WERI-Rb-1 (cell line): Measurements from ENCODE around the gene ZNF43.
A peak's percentile ranks its signal among the peaks of the same experiment; 100 is the strongest.

Experiments
- DNase-seq: peaks from one replicate; pipeline ENCODE4 v3.0.0-alpha.2; 2020
- H3K27ac ChIP-seq: fragments of 250-450 bp; sonication (Bioruptor Pico); 2 replicates; pipeline ENCODE4 v1.5.1; 2020; ENCODE audit warnings: mild to moderate bottlenecking, moderate library complexity
- H3K27me3 ChIP-seq: fragments of 250-450 bp; sonication (Bioruptor Pico); 2 replicates; pipeline ENCODE4 v1.5.1; 2021; ENCODE audit warnings: mild to moderate bottlenecking, low read depth, moderate library complexity; ENCODE audit not compliant: insufficient read depth, severe bottlenecking
- H3K36me3 ChIP-seq: fragments of 250-450 bp; sonication (Bioruptor Pico); 2 replicates; pipeline ENCODE4 v1.5.1; 2020; ENCODE audit warnings: mild to moderate bottlenecking, moderate library complexity
- H3K4me3 ChIP-seq: 2 replicates; pipeline ENCODE4 v1.5.1; 2011; ENCODE audit warnings: low read depth, mild to moderate bottlenecking, control low read depth, low read length
- H3K9me3 ChIP-seq: fragments of 250-450 bp; sonication (Bioruptor Pico); 2 replicates; pipeline ENCODE4 v1.5.1; 2021; ENCODE audit warnings: mild to moderate bottlenecking, moderate library complexity; ENCODE audit not compliant: severe bottlenecking
- TF ChIP-seq, protein P1 (sequence below): IDR thresholded peaks from 2 replicates; pipeline ENCODE4 v1.5.1; 2011; ENCODE audit warnings: low read depth, mild to moderate bottlenecking, control low read depth, inconsistent platforms, low read length

ZNF43 gene

DNA sequence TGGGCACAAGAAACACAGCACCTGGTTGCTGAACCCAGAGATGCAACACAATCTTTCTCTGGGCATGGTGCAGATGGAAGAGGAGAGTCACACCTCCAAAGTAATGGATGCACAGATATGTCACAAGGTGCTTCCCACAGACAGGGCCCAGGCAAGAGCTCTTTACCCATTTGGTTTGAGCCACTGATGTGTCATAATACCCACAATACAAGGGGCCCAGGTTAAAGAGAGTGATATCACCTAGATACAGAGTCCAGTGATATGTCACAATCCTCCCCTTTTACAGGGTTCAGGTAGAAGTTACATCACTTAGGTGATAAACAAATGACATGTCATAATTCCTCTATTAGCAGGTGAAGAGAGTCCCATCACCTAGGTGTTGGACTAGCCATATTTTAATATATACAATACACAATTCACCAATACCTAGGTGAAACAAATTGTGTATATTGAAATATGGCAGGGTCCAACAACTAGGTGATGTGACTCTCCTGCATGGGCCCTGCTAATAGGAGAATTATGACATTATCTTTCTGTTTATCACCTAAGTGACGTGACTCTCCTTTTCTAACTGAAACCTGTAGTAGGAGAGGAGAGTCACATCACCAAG lies 5.6 kb upstream of the ZNF43 start:
- no peak overlapping the region for H3K4me3 ChIP-seq
- no peaks in the 10 kb centered on the region for H3K27me3 ChIP-seq
- peaks cover 84% of the 10 kb centered on the region for H3K36me3 ChIP-seq
- DNase-seq, result no peak
- H3K27ac ChIP-seq, result no peak overlapping the region
- TF ChIP-seq, protein P1, sequence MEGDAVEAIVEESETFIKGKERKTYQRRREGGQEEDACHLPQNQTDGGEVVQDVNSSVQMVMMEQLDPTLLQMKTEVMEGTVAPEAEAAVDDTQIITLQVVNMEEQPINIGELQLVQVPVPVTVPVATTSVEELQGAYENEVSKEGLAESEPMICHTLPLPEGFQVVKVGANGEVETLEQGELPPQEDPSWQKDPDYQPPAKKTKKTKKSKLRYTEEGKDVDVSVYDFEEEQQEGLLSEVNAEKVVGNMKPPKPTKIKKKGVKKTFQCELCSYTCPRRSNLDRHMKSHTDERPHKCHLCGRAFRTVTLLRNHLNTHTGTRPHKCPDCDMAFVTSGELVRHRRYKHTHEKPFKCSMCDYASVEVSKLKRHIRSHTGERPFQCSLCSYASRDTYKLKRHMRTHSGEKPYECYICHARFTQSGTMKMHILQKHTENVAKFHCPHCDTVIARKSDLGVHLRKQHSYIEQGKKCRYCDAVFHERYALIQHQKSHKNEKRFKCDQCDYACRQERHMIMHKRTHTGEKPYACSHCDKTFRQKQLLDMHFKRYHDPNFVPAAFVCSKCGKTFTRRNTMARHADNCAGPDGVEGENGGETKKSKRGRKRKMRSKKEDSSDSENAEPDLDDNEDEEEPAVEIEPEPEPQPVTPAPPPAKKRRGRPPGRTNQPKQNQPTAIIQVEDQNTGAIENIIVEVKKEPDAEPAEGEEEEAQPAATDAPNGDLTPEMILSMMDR, result no peak
- H3K9me3 ChIP-seq, result no peaks in the 10 kb centered on the region

DNA sequence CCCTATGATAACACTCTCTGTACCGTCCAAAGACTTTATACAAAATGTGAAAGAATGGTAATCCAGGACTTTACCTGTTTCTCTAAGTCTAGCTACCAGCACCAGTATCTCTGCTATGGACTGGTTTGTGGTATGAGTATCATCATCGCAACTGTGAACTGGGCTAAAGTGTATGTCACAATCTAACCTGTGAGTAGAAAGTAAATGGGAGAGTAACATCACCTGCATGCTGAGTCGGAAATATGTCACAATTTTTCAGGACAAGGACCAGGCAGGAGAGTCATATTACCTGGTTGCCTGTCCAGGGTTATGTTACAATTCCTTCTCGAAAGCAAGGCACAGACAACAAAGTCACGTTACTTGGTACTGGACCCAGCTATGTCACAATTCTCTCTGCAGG lies 5.1 kb upstream of the ZNF43 start:
- H3K9me3 ChIP-seq, result no peaks in the 10 kb centered on the region
- no peak overlapping the region for H3K4me3 ChIP-seq
- peaks cover 79% of the 10 kb centered on the region for H3K36me3 ChIP-seq
- H3K27me3 ChIP-seq, result no peaks in the 10 kb centered on the region
- TF ChIP-seq, protein P1, result no peak
- no peak overlapping the region for H3K27ac ChIP-seq
- DNase-seq, result no peak

DNA sequence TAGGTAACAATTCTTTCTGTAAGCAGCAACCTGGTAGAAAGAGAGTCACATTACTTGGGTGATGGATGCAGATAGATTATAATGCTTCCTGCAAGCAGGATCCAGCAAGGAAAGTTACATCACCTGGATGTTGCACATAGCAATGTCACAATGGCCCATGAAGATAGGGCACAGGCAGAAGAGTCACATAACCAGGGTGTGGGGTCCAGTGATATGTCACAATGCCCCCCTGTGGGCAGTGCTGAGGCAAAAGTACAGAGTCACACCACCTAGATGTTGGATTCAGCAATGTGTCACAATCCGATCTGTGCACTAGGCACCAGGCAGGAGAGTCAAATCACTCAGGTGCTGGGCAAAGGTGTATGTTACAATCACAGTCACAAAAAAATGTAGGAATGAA lies 4.0 kb upstream of the ZNF43 start:
- H3K36me3 ChIP-seq, result peaks cover 68% of the 10 kb centered on the region
- no peak for DNase-seq
- H3K4me3 ChIP-seq, result no peak overlapping the region
- H3K27ac ChIP-seq, result no peak overlapping the region
- H3K9me3 ChIP-seq, result no peaks in the 10 kb centered on the region
- no peaks in the 10 kb centered on the region for H3K27me3 ChIP-seq
- TF ChIP-seq, protein P1, result no peak

DNA sequence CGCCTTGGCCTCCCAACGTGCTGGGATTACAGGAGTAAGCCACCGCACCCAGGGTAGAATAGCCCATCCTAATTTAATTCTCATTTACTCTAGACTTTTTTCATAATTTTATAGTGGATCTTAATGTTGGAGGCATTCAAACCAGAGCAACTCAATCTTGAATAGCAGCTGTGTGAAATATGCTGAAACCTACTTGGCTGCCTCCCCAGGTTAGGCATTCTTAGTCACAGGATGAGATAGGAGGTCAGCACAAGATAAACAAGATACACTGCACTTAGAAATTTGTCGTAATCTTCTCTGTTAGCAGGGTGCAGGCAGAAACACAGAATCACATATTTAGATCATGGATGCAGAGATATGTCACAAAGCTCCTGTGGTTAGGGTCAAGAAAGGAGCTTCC lies 2.7 kb upstream of the ZNF43 start:
- H3K27me3 ChIP-seq, result no peaks in the 10 kb centered on the region
- H3K36me3 ChIP-seq, result peaks cover 61% of the 10 kb centered on the region
- no peak for DNase-seq
- no peak overlapping the region for H3K4me3 ChIP-seq
- H3K9me3 ChIP-seq, result no peaks in the 10 kb centered on the region
- TF ChIP-seq, protein P1, result no peak
- H3K27ac ChIP-seq, result no peak overlapping the region

DNA sequence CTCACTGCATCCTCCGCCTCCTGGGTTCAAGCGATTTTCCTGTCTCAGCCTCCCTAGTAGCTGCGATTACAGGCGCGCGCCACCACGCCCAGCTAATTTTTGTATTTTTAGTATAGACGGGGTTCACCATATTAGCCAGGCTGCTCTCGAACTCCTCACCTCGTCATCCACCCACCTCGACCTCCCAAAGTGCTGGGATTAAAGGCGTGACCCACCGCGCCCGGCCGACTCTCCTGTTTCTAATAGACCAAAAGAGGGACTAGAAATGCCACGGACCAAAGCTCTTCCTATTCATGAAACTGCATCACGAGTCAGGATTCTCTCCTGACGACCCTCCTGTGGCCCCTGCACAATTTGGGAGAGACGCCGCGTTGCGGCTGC lies 563 bp downstream of the ZNF43 start:
- Histone ChIP-seq H3K9me3 (no peaks in the 10 kb centered on the region), H3K27me3 (no peaks in the 10 kb centered on the region), H3K27ac (peak overlapping the region; percentile 98), H3K36me3 (peaks cover 44% of the 10 kb centered on the region), H3K4me3 (peak overlapping the region; percentile 70)
- TF ChIP-seq, protein P1, result no peak
- no peak for DNase-seq

DNA sequence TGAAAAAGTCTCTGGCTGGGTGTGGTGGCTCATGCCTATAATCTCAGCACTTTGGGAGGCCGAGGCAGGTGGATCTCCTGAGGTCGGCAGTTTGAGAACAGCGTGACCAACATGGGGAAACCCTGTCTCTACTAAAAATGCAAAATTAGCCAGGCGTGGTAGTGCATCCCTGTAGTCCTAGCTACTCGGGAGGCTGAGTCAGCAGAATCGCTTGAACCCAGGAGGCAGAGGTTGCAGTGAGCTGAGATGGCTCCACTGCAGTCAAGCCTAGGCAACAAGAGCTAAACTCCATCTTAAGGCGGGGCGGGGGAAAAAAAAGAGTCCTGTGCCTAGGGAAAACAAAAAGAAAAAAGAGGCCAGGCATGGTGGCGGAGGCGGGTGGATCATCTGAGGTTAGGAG lies 2.2 kb downstream of the ZNF43 start:
- no peaks in the 10 kb centered on the region for H3K27me3 ChIP-seq
- no peak overlapping the region for H3K4me3 ChIP-seq
- TF ChIP-seq, protein P1, result no peak
- peaks cover 39% of the 10 kb centered on the region for H3K36me3 ChIP-seq
- H3K27ac ChIP-seq, result no peak overlapping the region
- no peaks in the 10 kb centered on the region for H3K9me3 ChIP-seq
- no peak for DNase-seq
